HepG2 (cell line): Measurements from ENCODE around the gene POLR1F. TPM values are rescaled to one million over a fixed set of nuclear protein-coding genes. Genes with fewer than 3 reads are reported as not detected.

Experiments
- ATAC-seq: fragments of 200-7000 bp; cut with Tn5 transposase; 3 replicates; pipeline ENCODE4 v1.9.1; 2020; ENCODE audit warnings: mild to moderate bottlenecking, moderate library complexity
- BruUV-seq: library from RNA; stranded (reverse); fragments of 400-500 nt; replicated peaks from 2 replicates; lab custom pipeline; 2021; lab: Mats Ljungman, UMichigan
- CTCF ChIA-PET: fragments of 300-600 bp; formaldehyde crosslinking; extraction: SDS; loops from one replicate; lab custom pipeline; 2021; ENCODE audit warnings: low total read pairs, inconsistent platforms, low intra/inter-chr PET ratio; lab: Yijun Ruan, JAX
- POLR2A ChIA-PET: fragments of 350-600 bp; sonication (Branson Sonifier 250); formaldehyde crosslinking; loops from one replicate; lab custom pipeline; 2020; ENCODE audit warnings: antibody characterized with exemption, inconsistent platforms; lab: Yijun Ruan, JAX
- DNase-seq: peaks from one replicate; pipeline ENCODE4 v3.0.0-alpha.2; 2015; ENCODE audit warnings: low spot score
- FAIRE-seq: peaks from 3 replicates; lab custom pipeline; 2011; peaks lifted over from hg19 to GRCh38; lab: Jason Lieb, UNC
- H2AFZ ChIP-seq: one replicate; pipeline ENCODE4 v1.6.1; 2011; ENCODE audit warnings: low read length, inconsistent platforms
- H3K27ac ChIP-seq: fragments of 300-600 bp; 3 replicates; pipeline ENCODE4 v1.8.0; 2011; ENCODE audit warnings: mixed run types, mild to moderate bottlenecking, mixed read lengths, low read length, inconsistent platforms; ENCODE audit not compliant: insufficient read depth; ENCODE audit errors: extremely low read length
- H3K27me3 ChIP-seq, 2 experiments: fragments of 200-600 bp in 1 of 2; 2 replicates in 1 of 2; 3 replicates in 1 of 2; pipeline versions ENCODE4 v1.6.0 to v1.8.0; 2011; ENCODE audit warnings: low read length in 2 of 2, mild to moderate bottlenecking in 2 of 2, moderate library complexity in 2 of 2, inconsistent platforms in 1 of 2; ENCODE audit not compliant: insufficient read depth in 2 of 2, control insufficient read depth in 1 of 2
- H3K36me3 ChIP-seq, 2 experiments: fragments of 200-600 bp in 1 of 2; replicated peaks in 1 of 2; 2 replicates in 1 of 2; 3 replicates in 1 of 2; pipeline versions ENCODE4 v1.5.1 to v1.8.0; 2011; ENCODE audit warnings: low read length in 2 of 2, inconsistent platforms in 1 of 2; ENCODE audit not compliant: insufficient read depth in 2 of 2, control insufficient read depth in 1 of 2
- H3K4me1 ChIP-seq: 2 replicates; pipeline ENCODE4 v1.5.1; 2012; ENCODE audit warnings: low read length, inconsistent platforms; ENCODE audit not compliant: insufficient read depth
- H3K4me2 ChIP-seq: 2 replicates; pipeline ENCODE4 v1.6.0; 2011; ENCODE audit warnings: low read depth, low read length, inconsistent platforms
- H3K4me3 ChIP-seq, 3 experiments: fragments of 200-600 bp in 1 of 3; sonication (generic), shearing (Covaris generic) in 1 of 3; replicated peaks in 1 of 3; 2 replicates each; pipeline ENCODE4 v1.5.1; 2011 to 2016; ENCODE audit warnings: low read length in 3 of 3, inconsistent platforms in 2 of 3, low read depth in 2 of 3, mild to moderate bottlenecking in 2 of 3, control low read depth in 1 of 3, mixed read lengths in 1 of 3; ENCODE audit not compliant: insufficient read depth in 1 of 3
- H3K79me2 ChIP-seq: one replicate; pipeline ENCODE4 v1.6.1; 2011; ENCODE audit warnings: low read length, inconsistent platforms; ENCODE audit not compliant: insufficient read depth
- H3K9ac ChIP-seq: 2 replicates; pipeline ENCODE4 v1.6.0; 2011; ENCODE audit warnings: mild to moderate bottlenecking, low read depth, low read length, inconsistent platforms; ENCODE audit not compliant: insufficient read depth
- H3K9me3 ChIP-seq: 2 replicates; pipeline ENCODE4 v1.5.1; 2012; ENCODE audit warnings: mild to moderate bottlenecking, low read length
- H4K20me1 ChIP-seq: 2 replicates; pipeline ENCODE4 v1.6.0; 2011; ENCODE audit warnings: inconsistent platforms, mild to moderate bottlenecking, low read length, moderate library complexity; ENCODE audit not compliant: insufficient read depth
- ATF4 ChIP-seq, 2 experiments: fragments of 450-650 bp in 1 of 2; sonication (generic) in 1 of 2; formaldehyde crosslinking; IDR thresholded peaks; 2 replicates each; pipeline versions ENCODE4 v1.5.0 to v1.8.0; 2020 to 2022; ENCODE audit warnings: mild to moderate bottlenecking in 1 of 2, missing genetic modification reagents in 1 of 2
- ELK4 ChIP-seq: sonication (generic); formaldehyde crosslinking; IDR thresholded peaks from 2 replicates; pipeline ENCODE4 v1.9.0; 2021; ENCODE audit warnings: missing genetic modification reagents, borderline replicate concordance
- FUBP1 ChIP-seq: sonication (generic); formaldehyde crosslinking; IDR thresholded peaks from 2 replicates; pipeline ENCODE4 v1.5.1; 2020; ENCODE audit warnings: missing genetic modification reagents, mild to moderate bottlenecking, borderline replicate concordance
- HOXA7 ChIP-seq: sonication (generic); formaldehyde crosslinking; IDR thresholded peaks from 2 replicates; pipeline ENCODE4 v1.8.1; 2022; ENCODE audit warnings: mild to moderate bottlenecking, missing genetic modification reagents, moderate library complexity
- HOXA9 ChIP-seq: sonication (generic); formaldehyde crosslinking; IDR thresholded peaks from 2 replicates; pipeline ENCODE4 v1.8.1; 2022; ENCODE audit warnings: missing genetic modification reagents, mild to moderate bottlenecking, moderate library complexity, borderline replicate concordance
- KMT2A ChIP-seq: sonication (generic); formaldehyde crosslinking; IDR thresholded peaks from 2 replicates; pipeline ENCODE4 v1.4.0; 2020; ENCODE audit warnings: missing genetic modification reagents
- NFRKB ChIP-seq: fragments of 450-650 bp; IDR thresholded peaks from 2 replicates; pipeline ENCODE4 v1.6.1; 2017
- SNAPC2 ChIP-seq: sonication (generic); formaldehyde crosslinking; IDR thresholded peaks from 2 replicates; pipeline ENCODE4 v1.8.1; 2022; ENCODE audit warnings: mild to moderate bottlenecking, missing genetic modification reagents
- XBP1 ChIP-seq: sonication (generic); formaldehyde crosslinking; IDR thresholded peaks from 2 replicates; pipeline ENCODE4 v1.5.0; 2020; ENCODE audit warnings: missing genetic modification reagents
- ZFP36L1 ChIP-seq: sonication (generic); formaldehyde crosslinking; IDR thresholded peaks from 2 replicates; pipeline ENCODE4 v1.8.0; 2022; ENCODE audit warnings: mild to moderate bottlenecking, missing genetic modification reagents, moderate library complexity
- ZNF136 ChIP-seq: sonication (generic); formaldehyde crosslinking; IDR thresholded peaks from 2 replicates; pipeline ENCODE4 v1.8.1; 2022; ENCODE audit warnings: low read depth, mild to moderate bottlenecking, moderate library complexity, missing genetic modification reagents
- ZNF225 ChIP-seq: sonication (generic); formaldehyde crosslinking; IDR thresholded peaks from 2 replicates; pipeline ENCODE4 v1.4.0; 2020; ENCODE audit warnings: mild to moderate bottlenecking, missing genetic modification reagents
- WGBS: methylation state at CpG from one replicate; pipeline ENCODE4 v1.1.6; 2017; ENCODE audit warnings: low lambda C conversion rate; 5-methylcytosine and 5-hydroxymethylcytosine counted together
- in situ Hi-C: cut with HindIII; loops from 2 replicates; pipeline ENCODE4 v1.10.0; 2017; ENCODE audit warnings: low pct_unique_long_range_greater_than_20kb; ENCODE audit not compliant: extremely low pct_ligation_motif_present
- intact Hi-C: fragments of 100-400 bp; cut with micrococcal nuclease; formaldehyde crosslinking; loops from one replicate; pipeline ENCODE4 v1.10.0; 2022; ENCODE audit not compliant: unreplicated experiment
- polyA plus RNA-seq, 8 experiments: library from polyadenylated mRNA; depleted of rRNA in 3 of 8; stranded (reverse) in 7 of 8; unstranded in 1 of 8; fragments of >200 nt; fragmentation: Illumina TruSeq in 4 of 8; extraction: Trizol in 4 of 8; gene quantifications; 2 replicates each; pipeline versions ENCODE4 v1.2.1 to v1.2.3, GENCODE V29; 2011 to 2016; ENCODE audit warnings: low read depth in 4 of 8, missing spikeins in 1 of 8, mixed read lengths in 1 of 8; ENCODE audit not compliant: insufficient read depth in 1 of 8
- total RNA-seq, 5 experiments: library from RNA; depleted of rRNA; stranded (reverse); fragments of >200 nt; fragmentation: Illumina TruSeq; extraction: Trizol; gene quantifications; 2 replicates each; pipeline ENCODE4 v1.2.3, GENCODE V29; 2016; ENCODE audit warnings: low read depth in 1 of 5
- TF ChIP-seq, protein P1 (sequence below): IDR thresholded peaks from 2 replicates; pipeline ENCODE4 v1.4.0; 2020; ENCODE audit warnings: mild to moderate bottlenecking, missing genetic modification reagents
- TF ChIP-seq, protein P2 (sequence below): sonication (generic); formaldehyde crosslinking; IDR thresholded peaks from 2 replicates; pipeline ENCODE4 v1.5.0; 2020; ENCODE audit warnings: missing genetic modification reagents

POLR1F gene
- total and polyA plus RNA-seq, 2 of the 13 experiments (the other 11 are each of a cell fraction or from before 2014, with no cell fraction given) = 8.0 to 14.9 TPM

DNA sequence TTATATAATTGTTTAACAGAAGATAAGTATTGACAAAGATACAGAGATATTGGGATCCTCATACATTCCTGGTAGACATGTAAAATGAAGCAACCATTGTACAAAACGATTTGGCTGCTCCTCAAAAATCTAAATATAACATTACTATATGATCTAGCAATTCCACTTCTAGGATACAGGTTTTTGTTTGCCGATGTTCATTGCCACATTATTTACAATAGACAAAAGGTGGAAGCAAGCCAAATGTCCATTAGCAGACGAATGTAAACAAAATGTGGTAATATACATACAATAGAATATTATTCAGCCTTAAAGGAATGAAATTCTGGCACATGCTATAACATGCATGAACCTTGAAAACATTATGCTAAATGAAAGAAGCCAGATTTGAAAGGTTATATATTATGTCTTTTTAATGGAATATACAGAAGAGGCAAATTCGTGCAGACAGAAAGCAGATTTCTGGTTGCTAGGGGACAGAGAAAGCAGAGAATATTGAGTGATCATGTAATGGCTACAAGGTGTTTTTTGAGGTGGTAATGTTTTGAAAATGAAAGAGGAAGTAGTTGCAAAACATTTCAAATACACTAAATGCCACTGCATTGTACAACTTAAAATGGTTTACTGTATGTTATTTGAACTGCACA is 44.9 kb downstream of the POLR1F start:
- no peaks in the 10 kb centered on the region for H3K79me2 ChIP-seq
- no peaks in the 10 kb centered on the region for H3K36me3 ChIP-seq
- under 1% methylated on average over 4 of the region's 4 CpGs for WGBS
- FAIRE-seq (no peak), ATAC-seq (no peak), DNase-seq (no peak)
- H3K27ac ChIP-seq = no peak overlapping the region
- H3K4me3 ChIP-seq = no peak overlapping the region
- H3K4me1 ChIP-seq = no peaks in the 10 kb centered on the region
- H4K20me1 ChIP-seq = no peaks in the 10 kb centered on the region
- in situ Hi-C loops = loop anchor here (25.0 kb wide), 2 partner anchors 552 to 1302 kb away; partner anchors contain the start of gene TWIST1
- ChIA-PET POLR2A (no interaction called here), CTCF (no interaction called here)
- H3K27me3 ChIP-seq = no peaks in the 10 kb centered on the region
- BruUV-seq = no TSS peak
- no peaks in the 10 kb centered on the region for H3K9me3 ChIP-seq
- intact Hi-C loops = no loop called here
- no peak overlapping the region for H3K9ac ChIP-seq
- H2AFZ ChIP-seq = no peak overlapping the region
- no peak overlapping the region for H3K4me2 ChIP-seq
- TF ChIP-seq ELK4 (CRISPR knock-in tag) (no peak), ZFP36L1 (CRISPR knock-in tag) (no peak), FUBP1 (CRISPR knock-in tag) (no peak), ZNF136 (CRISPR knock-in tag) (no peak), ZNF225 (no peak), NFRKB (no peak), SNAPC2 (CRISPR knock-in tag) (no peak), KMT2A (no peak), HOXA7 (CRISPR knock-in tag) (no peak), ATF4 (CRISPR knock-in tag; IDR thresholded peaks at IDR 0.05) (no peak), XBP1 (CRISPR knock-in tag) (no peak), HOXA9 (CRISPR knock-in tag) (no peak)
- TF ChIP-seq, protein P1, sequence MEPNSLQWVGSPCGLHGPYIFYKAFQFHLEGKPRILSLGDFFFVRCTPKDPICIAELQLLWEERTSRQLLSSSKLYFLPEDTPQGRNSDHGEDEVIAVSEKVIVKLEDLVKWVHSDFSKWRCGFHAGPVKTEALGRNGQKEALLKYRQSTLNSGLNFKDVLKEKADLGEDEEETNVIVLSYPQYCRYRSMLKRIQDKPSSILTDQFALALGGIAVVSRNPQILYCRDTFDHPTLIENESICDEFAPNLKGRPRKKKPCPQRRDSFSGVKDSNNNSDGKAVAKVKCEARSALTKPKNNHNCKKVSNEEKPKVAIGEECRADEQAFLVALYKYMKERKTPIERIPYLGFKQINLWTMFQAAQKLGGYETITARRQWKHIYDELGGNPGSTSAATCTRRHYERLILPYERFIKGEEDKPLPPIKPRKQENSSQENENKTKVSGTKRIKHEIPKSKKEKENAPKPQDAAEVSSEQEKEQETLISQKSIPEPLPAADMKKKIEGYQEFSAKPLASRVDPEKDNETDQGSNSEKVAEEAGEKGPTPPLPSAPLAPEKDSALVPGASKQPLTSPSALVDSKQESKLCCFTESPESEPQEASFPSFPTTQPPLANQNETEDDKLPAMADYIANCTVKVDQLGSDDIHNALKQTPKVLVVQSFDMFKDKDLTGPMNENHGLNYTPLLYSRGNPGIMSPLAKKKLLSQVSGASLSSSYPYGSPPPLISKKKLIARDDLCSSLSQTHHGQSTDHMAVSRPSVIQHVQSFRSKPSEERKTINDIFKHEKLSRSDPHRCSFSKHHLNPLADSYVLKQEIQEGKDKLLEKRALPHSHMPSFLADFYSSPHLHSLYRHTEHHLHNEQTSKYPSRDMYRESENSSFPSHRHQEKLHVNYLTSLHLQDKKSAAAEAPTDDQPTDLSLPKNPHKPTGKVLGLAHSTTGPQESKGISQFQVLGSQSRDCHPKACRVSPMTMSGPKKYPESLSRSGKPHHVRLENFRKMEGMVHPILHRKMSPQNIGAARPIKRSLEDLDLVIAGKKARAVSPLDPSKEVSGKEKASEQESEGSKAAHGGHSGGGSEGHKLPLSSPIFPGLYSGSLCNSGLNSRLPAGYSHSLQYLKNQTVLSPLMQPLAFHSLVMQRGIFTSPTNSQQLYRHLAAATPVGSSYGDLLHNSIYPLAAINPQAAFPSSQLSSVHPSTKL = no peak
- TF ChIP-seq, protein P2, sequence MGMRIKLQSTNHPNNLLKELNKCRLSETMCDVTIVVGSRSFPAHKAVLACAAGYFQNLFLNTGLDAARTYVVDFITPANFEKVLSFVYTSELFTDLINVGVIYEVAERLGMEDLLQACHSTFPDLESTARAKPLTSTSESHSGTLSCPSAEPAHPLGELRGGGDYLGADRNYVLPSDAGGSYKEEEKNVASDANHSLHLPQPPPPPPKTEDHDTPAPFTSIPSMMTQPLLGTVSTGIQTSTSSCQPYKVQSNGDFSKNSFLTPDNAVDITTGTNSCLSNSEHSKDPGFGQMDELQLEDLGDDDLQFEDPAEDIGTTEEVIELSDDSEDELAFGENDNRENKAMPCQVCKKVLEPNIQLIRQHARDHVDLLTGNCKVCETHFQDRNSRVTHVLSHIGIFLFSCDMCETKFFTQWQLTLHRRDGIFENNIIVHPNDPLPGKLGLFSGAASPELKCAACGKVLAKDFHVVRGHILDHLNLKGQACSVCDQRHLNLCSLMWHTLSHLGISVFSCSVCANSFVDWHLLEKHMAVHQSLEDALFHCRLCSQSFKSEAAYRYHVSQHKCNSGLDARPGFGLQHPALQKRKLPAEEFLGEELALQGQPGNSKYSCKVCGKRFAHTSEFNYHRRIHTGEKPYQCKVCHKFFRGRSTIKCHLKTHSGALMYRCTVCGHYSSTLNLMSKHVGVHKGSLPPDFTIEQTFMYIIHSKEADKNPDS (CRISPR knock-in tag) = no peak
